Pancreas (tissue), 10 donors: Measurements from ENCODE around the gene CPEB4. TPM values are rescaled to one million over a fixed set of nuclear protein-coding genes. Genes with fewer than 3 reads are reported as not detected.

Experiments used
- ATAC-seq, 4 donors: fragments of 200-7000 bp; cut with Tn5 transposase; one replicate each; pipeline versions ENCODE4 v1.8.0 to v1.9.1; 2020; ENCODE audit warnings: mild to moderate bottlenecking in 4 of 4, moderate library complexity in 4 of 4
- DNase-seq, 6 donors: peaks; one replicate each; pipeline ENCODE4 v3.0.0-alpha.2; 2020
- FAIRE-seq: peaks from 2 replicates; lab custom pipeline; 2012; peaks lifted over from hg19 to GRCh38; lab: Jason Lieb, UNC
- H3K27ac ChIP-seq, 4 donors: fragments of 200-600 bp; sonication (generic); 1 replicate in 3 of 4; 2 replicates in 1 of 4; pipeline versions ENCODE4 v1.5.0 to v1.8.0; 2020
- H3K27me3 ChIP-seq, 4 donors: fragments of 200-600 bp; one replicate each; pipeline ENCODE4 v1.8.0; 2021
- H3K36me3 ChIP-seq, 3 donors: fragments of 200-600 bp; sonication (generic) in 1 of 3; one replicate each; pipeline versions ENCODE4 v1.5.0 to v1.8.0; 2020 to 2021
- H3K4me1 ChIP-seq, 3 donors: fragments of 200-600 bp; one replicate each; pipeline ENCODE4 v1.8.0; 2021
- H3K4me3 ChIP-seq, 4 donors: fragments of 200-600 bp; sonication (generic) in 2 of 4; one replicate each; pipeline versions ENCODE4 v1.5.0 to v1.8.0; 2020 to 2021
- H3K9me3 ChIP-seq, 4 donors: fragments of 200-600 bp; one replicate each; pipeline ENCODE4 v1.8.0; 2021
- WGBS, 2 donors: extraction: QIAGEN DNeasy Blood & Tissue Kit; methylation state at CpG; one replicate each; pipeline ENCODE4 v1.1.7; 2013; 5-methylcytosine and 5-hydroxymethylcytosine counted together
- intact Hi-C, 3 donors: fragments of 100-400 bp; cut with DNase I; formaldehyde crosslinking; loops; one replicate each; pipeline versions ENCODE4 v1.11.1 to v1.14.2; 2022
- polyA plus RNA-seq, 2 donors: library from polyadenylated mRNA; stranded (reverse); fragments of 200-250 nt; gene quantifications; one replicate each; pipeline ENCODE4 v1.2.3, GENCODE V29; 2013
- total RNA-seq, 6 donors: library from RNA; stranded (reverse); fragmentation: NEBNext Ultra II Directional in 4 of 6; extraction: Animal tissue kit (Norgen Biotek cat#: 25700) in 4 of 6; gene quantifications; one replicate each; pipeline versions ENCODE4 v1.2.1 to v1.2.4, GENCODE V29; 2021 to 2023
- TF ChIP-seq, protein P1 (sequence below), 4 donors: fragments of 200-600 bp; sonication (generic) in 3 of 4; IDR thresholded peaks; one replicate each; pipeline versions ENCODE4 v1.5.0 to v1.8.0; 2021; ENCODE audit warnings: antibody characterized with exemption in 4 of 4
- donor health status: healthy with polysubstance abuse.
- donor health status: DM: no; HTN: no; CAD: no; lungs with moderate emphysema.
- donor health status: DM: no; HTN: no; CAD: no.
- donor health status: control.
- donor health status: control.
- donor health status: Bipolar disorder and iron deficiency.
- donor health status: DM: yes; HTN: yes; CAD: no.
- donor health status: DM: no; HTN: no; CAD: no.
- donor health status: DM: no; HTN: no; CAD: no.
- donor health status: DM: yes; HTN: yes; CAD: no.

The CPEB4 gene
- total and polyA plus RNA-seq, 8 donors, result 11.6 to 51.2 (median 26.2) TPM

DNA sequence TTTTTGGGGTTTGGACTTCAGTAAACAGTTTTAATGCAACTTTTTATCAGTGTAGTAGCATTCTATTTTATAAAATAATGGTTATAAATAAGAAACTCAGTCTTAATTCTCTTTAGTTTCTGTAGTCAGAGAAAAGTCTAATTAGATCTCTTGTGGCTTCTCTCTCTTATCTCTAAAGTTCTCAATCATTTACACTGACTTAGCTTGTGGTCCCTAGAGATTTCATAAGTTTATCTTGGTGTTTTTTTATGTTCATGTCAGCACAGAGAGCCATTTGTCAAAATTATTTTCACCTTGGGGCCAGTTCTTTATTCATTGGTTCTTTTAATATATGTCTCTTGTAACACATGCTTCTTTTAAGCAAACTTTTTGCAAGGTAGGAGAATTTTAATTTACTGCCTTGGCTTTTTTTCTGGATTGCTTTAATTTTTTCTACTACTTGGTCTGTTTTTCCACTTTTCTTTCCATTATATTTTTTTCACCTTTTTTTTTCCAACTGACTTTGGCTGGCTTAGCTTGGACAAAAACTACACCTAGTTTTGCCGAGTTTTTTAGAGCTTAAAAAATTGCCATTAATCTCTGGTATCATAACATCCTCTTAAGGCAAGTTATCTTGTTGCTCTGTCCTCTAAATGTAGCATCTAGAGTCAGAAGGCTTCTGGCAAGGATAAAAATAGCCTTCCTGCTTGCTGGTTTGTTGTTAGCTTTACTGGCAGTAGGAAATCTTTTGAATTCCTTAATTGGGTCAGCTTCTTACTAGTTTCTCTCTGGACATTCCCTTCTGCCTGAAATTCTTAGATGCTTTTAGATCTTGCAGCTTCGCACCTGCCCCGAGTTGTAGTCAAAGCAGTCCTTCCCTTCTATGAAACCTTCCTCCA lies 35.3 kb downstream of the CPEB4 start:
- WGBS, 2 donors, result 66 to 72% methylated on average over 3 of the region's 3 CpGs
- intact Hi-C loops, result no loop called here
- no peaks in the 10 kb centered on the region for H3K27me3 ChIP-seq
- ATAC-seq, result no peak
- H3K27ac ChIP-seq, result peak overlapping the region in 2 of 4 donors; percentile 10 to 44
- H3K36me3 ChIP-seq, result peaks cover 0 to 2% (median 0%) of the 10 kb centered on the region in 3 donors
- no peak overlapping the region for H3K4me3 ChIP-seq
- no peaks in the 10 kb centered on the region for H3K9me3 ChIP-seq
- FAIRE-seq, result no peak
- H3K4me1 ChIP-seq, result peaks cover 24 to 77% (median 65%) of the 10 kb centered on the region in 3 donors
- DNase-seq, result no peak
- TF ChIP-seq, protein P1, sequence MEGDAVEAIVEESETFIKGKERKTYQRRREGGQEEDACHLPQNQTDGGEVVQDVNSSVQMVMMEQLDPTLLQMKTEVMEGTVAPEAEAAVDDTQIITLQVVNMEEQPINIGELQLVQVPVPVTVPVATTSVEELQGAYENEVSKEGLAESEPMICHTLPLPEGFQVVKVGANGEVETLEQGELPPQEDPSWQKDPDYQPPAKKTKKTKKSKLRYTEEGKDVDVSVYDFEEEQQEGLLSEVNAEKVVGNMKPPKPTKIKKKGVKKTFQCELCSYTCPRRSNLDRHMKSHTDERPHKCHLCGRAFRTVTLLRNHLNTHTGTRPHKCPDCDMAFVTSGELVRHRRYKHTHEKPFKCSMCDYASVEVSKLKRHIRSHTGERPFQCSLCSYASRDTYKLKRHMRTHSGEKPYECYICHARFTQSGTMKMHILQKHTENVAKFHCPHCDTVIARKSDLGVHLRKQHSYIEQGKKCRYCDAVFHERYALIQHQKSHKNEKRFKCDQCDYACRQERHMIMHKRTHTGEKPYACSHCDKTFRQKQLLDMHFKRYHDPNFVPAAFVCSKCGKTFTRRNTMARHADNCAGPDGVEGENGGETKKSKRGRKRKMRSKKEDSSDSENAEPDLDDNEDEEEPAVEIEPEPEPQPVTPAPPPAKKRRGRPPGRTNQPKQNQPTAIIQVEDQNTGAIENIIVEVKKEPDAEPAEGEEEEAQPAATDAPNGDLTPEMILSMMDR (IDR thresholded peaks at IDR 0.05), result no peak

DNA sequence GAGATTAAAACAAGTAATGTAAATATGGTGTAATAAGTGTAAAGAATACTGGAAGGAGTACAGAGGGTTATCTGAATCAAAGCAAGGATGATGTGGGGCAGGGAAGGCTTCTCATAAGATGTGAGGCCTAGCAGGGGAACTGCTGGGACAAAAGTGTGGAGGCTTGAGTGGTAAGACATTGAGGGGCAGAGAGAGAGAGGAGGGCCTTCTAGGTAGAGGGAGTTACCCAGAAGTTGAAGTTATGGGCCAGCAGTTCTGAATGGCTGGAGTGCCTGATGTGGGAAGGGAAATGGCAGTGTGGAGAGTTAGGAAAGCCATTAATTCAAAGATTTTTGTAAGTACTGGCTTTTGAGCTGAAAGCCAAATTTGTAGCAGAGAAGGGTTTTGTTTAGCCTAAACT lies 36.8 kb downstream of the CPEB4 start:
- DNase-seq (no peak), ATAC-seq (no peak), FAIRE-seq (no peak)
- Histone ChIP-seq H3K4me3 (no peak overlapping the region), H3K27ac (peak overlapping the region in 1 of 4 donors; percentile 13), H3K9me3 (no peaks in the 10 kb centered on the region), H3K4me1 (peaks cover 24 to 69% (median 53%) of the 10 kb centered on the region in 3 donors), H3K36me3 (peaks cover 0 to 2% (median 0%) of the 10 kb centered on the region in 3 donors), H3K27me3 (no peaks in the 10 kb centered on the region)
- intact Hi-C loops, result no loop called here
- TF ChIP-seq, protein P1 (IDR thresholded peaks at IDR 0.05), result no peak

DNA sequence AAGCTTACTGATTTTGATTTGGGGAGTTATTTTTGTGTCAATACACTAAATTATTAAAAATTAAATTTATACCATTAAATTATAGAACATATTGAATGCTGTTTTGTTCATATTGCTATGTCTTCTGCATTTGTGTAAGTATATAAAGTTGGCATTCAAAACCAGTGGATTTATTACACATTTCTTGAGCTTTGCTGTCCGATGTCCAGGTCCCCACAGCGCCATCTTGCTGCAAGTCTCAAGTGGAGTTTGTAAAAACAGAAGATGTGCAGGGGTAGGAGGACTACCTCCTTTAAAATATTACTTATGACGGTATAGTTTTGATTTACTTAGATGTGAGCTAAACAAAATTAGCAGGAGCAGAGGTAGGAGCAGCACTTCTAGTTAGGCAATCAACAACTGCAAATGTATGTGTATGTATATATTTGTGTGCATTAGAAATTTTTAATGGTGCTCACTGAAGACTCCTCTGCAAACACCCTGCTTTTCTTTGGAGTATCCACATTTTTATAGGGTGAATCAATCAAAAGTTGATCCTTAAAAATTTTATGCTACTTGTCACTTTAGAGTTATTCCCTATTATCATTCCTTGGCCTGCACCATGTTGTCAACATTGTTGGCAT lies 37.4 kb downstream of the CPEB4 start:
- intact Hi-C loops, result no loop called here
- Histone ChIP-seq H3K27ac (no peak overlapping the region), H3K4me3 (no peak overlapping the region), H3K9me3 (no peaks in the 10 kb centered on the region), H3K27me3 (no peaks in the 10 kb centered on the region), H3K36me3 (peaks cover 0 to 2% (median 0%) of the 10 kb centered on the region in 3 donors), H3K4me1 (peaks cover 18 to 62% (median 48%) of the 10 kb centered on the region in 3 donors)
- DNase-seq, result no peak
- TF ChIP-seq, protein P1 (IDR thresholded peaks at IDR 0.05), result no peak
- FAIRE-seq, result no peak
- 51 to 55% methylated on average over 3 of the region's 3 CpGs for WGBS, 2 donors
- ATAC-seq, result peak in 2 of 4 donors; percentile 36 to 52

DNA sequence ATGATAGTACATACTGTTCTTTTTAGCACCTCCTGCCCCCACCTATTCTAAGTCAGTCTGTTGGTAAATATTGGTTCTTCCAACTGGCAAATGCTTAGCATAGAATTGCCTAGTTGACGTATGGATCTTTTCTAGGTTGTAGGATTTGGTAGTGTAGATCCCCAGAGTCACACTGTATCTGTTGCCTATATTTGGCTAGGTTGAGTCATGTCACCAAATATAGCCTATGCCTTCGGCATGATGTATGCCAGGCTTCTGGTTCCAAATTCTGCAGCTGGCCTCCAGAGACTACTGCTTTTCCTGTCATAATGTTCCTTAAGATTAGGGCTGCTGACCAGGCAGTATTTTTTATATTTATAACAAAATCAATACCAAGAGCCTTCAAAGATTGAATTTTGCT lies 38.2 kb downstream of the CPEB4 start:
- peaks cover 18 to 56% (median 42%) of the 10 kb centered on the region in 3 donors for H3K4me1 ChIP-seq
- TF ChIP-seq, protein P1 (IDR thresholded peaks at IDR 0.05), result no peak

More for the DNA sequence above, 38.2 kb downstream of the CPEB4 start:
- no peak overlapping the region for H3K27ac ChIP-seq
- ATAC-seq (peak; percentile 79 to 86 (median 84)), DNase-seq (peak in 1 of 6 donors; percentile 34), FAIRE-seq (no peak)
- H3K4me3 ChIP-seq, result no peak overlapping the region
- intact Hi-C loops, result no loop called here
- 29 to 31% methylated on average over 2 of the region's 2 CpGs for WGBS, 2 donors
- no peaks in the 10 kb centered on the region for H3K36me3 ChIP-seq
- no peaks in the 10 kb centered on the region for H3K27me3 ChIP-seq
- no peaks in the 10 kb centered on the region for H3K9me3 ChIP-seq
